Keratinocyte (primary cell): ENCODE results near the gene PLAAT5. TPM values are rescaled to one million over a fixed set of nuclear protein-coding genes. Genes with fewer than 3 reads are reported as not detected.

Experiments used
- DNase-seq: peaks from one replicate; pipeline ENCODE4 v3.0.0-alpha.2; 2011; ENCODE audit warnings: low read depth, missing footprints, low spot score
- FAIRE-seq: peaks from 2 replicates; lab custom pipeline; 2011; peaks lifted over from hg19 to GRCh38; lab: Jason Lieb, UNC
- H2AFZ ChIP-seq: 2 replicates; pipeline ENCODE4 v1.6.0; 2012; ENCODE audit warnings: low read length, control low read depth, inconsistent platforms; ENCODE audit not compliant: control insufficient read depth
- H3K27ac ChIP-seq: 2 replicates; pipeline ENCODE4 v1.5.1; 2011; ENCODE audit warnings: low read length; ENCODE audit not compliant: control insufficient read depth, insufficient read depth
- H3K27me3 ChIP-seq: 3 replicates; pipeline ENCODE4 v1.6.0; 2011; ENCODE audit warnings: low read length; ENCODE audit not compliant: control insufficient read depth, insufficient read depth; ENCODE audit errors: extremely low read depth
- H3K36me3 ChIP-seq, 2 experiments: 2 replicates in 1 of 2; 3 replicates in 1 of 2; pipeline ENCODE4 v1.5.1; 2011; ENCODE audit warnings: low read length in 2 of 2, mild to moderate bottlenecking in 1 of 2; ENCODE audit not compliant: control insufficient read depth in 2 of 2, insufficient read depth in 2 of 2; ENCODE audit errors: extremely low read depth in 1 of 2
- H3K4me1 ChIP-seq: 3 replicates; pipeline ENCODE4 v1.5.1; 2011; ENCODE audit warnings: low read length; ENCODE audit not compliant: control insufficient read depth, insufficient read depth; ENCODE audit errors: extremely low read depth
- H3K4me2 ChIP-seq: 3 replicates; pipeline ENCODE4 v1.6.0; 2011; ENCODE audit warnings: low read depth, low read length; ENCODE audit not compliant: control insufficient read depth, insufficient read depth; ENCODE audit errors: extremely low read depth
- H3K4me3 ChIP-seq, 3 experiments: fragments of 200-600 bp in 1 of 3; sonication (generic) in 1 of 3; 2 replicates in 2 of 3; 3 replicates in 1 of 3; pipeline ENCODE4 v1.5.1; 2011 to 2016; ENCODE audit warnings: low read length in 3 of 3, mild to moderate bottlenecking in 3 of 3, control low read depth in 2 of 3, inconsistent platforms in 1 of 3, low read depth in 1 of 3, mixed read lengths in 1 of 3, mixed run types in 1 of 3, moderate library complexity in 1 of 3; ENCODE audit not compliant: control insufficient read depth in 2 of 3, insufficient read depth in 2 of 3; ENCODE audit errors: extremely low read depth in 1 of 3
- H3K79me2 ChIP-seq: 2 replicates; pipeline ENCODE4 v1.6.0; 2012; ENCODE audit warnings: low read length; ENCODE audit not compliant: control insufficient read depth, insufficient read depth
- H3K9ac ChIP-seq: 3 replicates; pipeline ENCODE4 v1.6.0; 2011; ENCODE audit warnings: low read length; ENCODE audit not compliant: control insufficient read depth, insufficient read depth; ENCODE audit errors: extremely low read depth
- H3K9me1 ChIP-seq: 3 replicates; pipeline ENCODE4 v1.6.0; 2011; ENCODE audit warnings: low read length; ENCODE audit not compliant: control insufficient read depth, insufficient read depth; ENCODE audit errors: extremely low read depth
- H3K9me3 ChIP-seq: 2 replicates; pipeline ENCODE4 v1.5.1; 2012; ENCODE audit warnings: low read depth, low read length; ENCODE audit not compliant: control insufficient read depth
- H4K20me1 ChIP-seq: 3 replicates; pipeline ENCODE4 v1.6.0; 2011; ENCODE audit warnings: low read length; ENCODE audit not compliant: control insufficient read depth, insufficient read depth; ENCODE audit errors: extremely low read depth
- CTCF ChIP-seq, 3 experiments: IDR thresholded peaks in 1 of 3; conservative IDR thresholded peaks in 1 of 3; optimal IDR thresholded peaks in 1 of 3; 2 replicates in 2 of 3; 3 replicates in 1 of 3; pipeline versions ENCODE3 to v1.5.1; 2011; ENCODE audit warnings: low read length in 3 of 3, mild to moderate bottlenecking in 3 of 3, moderate library complexity in 2 of 3, control low read depth in 1 of 3, inconsistent platforms in 1 of 3; ENCODE audit not compliant: insufficient read depth in 2 of 3; ENCODE audit errors: extremely low read depth in 1 of 3
- EZH2 ChIP-seq: IDR thresholded peaks from one replicate; pipeline ENCODE4 v1.6.1; 2012; ENCODE audit warnings: inconsistent platforms, mild to moderate bottlenecking, low read length, moderate library complexity
- dilution Hi-C: fragments of 300-500 bp; cut with MboI; formaldehyde crosslinking; loops from one replicate; pipeline ENCODE4 v1.7.0; 2020; ENCODE audit warnings: low sequenced_read_pairs; ENCODE audit not compliant: extremely low pct_ligation_motif_present
- polyA plus RNA-seq, 5 experiments: library from polyadenylated mRNA; depleted of rRNA in 3 of 5; stranded (reverse) in 3 of 5; stranded (forward) in 1 of 5; unstranded in 1 of 5; fragments of >200 nt; gene quantifications; 1 replicate in 1 of 5; 2 replicates in 3 of 5; 3 replicates in 1 of 5; pipeline versions ENCODE4 v1.2.1 to v1.2.3, GENCODE V29; 2011 to 2012; ENCODE audit warnings: missing spikeins in 2 of 5, low read depth in 1 of 5, low replicate concordance in 1 of 5

The PLAAT5 gene
- polyA plus RNA-seq, 1 donor (not counting 4 experiments of a cell fraction or from before 2014, with no cell fraction given), result not detected

GRCh38 chr11:63445118-63445517 lies 45.8 kb downstream of the PLAAT5 start:
- H3K36me3 ChIP-seq, result no peaks in the 10 kb centered on the region
- no peak for FAIRE-seq
- dilution Hi-C loops, result no loop called here
- TF ChIP-seq CTCF (optimal IDR thresholded peaks at IDR 0.05 in 1 of 3, IDR thresholded peaks at IDR 0.05 in 1 of 3, conservative IDR thresholded peaks at IDR 0.05 in 1 of 3; ENCODE audit: extremely low read depth in 1 of 3, insufficient read depth in 2 of 3, low read length in 3 of 3), result no peak
- no peak for TF ChIP-seq EZH2
- no peak overlapping the region for H3K9ac ChIP-seq
- no peaks in the 10 kb centered on the region for H3K4me1 ChIP-seq
- no peak overlapping the region for H2AFZ ChIP-seq
- H3K27me3 ChIP-seq, result peaks cover 5% of the 10 kb centered on the region
- no peaks in the 10 kb centered on the region for H3K9me1 ChIP-seq
- no peak overlapping the region for H3K27ac ChIP-seq
- H3K79me2 ChIP-seq, result no peaks in the 10 kb centered on the region
- H3K4me2 ChIP-seq, result no peak overlapping the region
- H3K4me3 ChIP-seq, result no peak overlapping the region
- no peaks in the 10 kb centered on the region for H3K9me3 ChIP-seq
- no peak for DNase-seq
- H4K20me1 ChIP-seq, result no peaks in the 10 kb centered on the region

- H3K9me1 ChIP-seq, result no peaks in the 10 kb centered on the region
- no peaks in the 10 kb centered on the region for H4K20me1 ChIP-seq
- peaks cover 5% of the 10 kb centered on the region for H3K27me3 ChIP-seq
- no peak overlapping the region for H3K4me3 ChIP-seq
- dilution Hi-C loops, result no loop called here
- FAIRE-seq (no peak), DNase-seq (no peak)
- H3K36me3 ChIP-seq, result no peaks in the 10 kb centered on the region
- H3K4me2 ChIP-seq, result no peak overlapping the region
- H3K27ac ChIP-seq, result no peak overlapping the region
- H3K79me2 ChIP-seq, result no peaks in the 10 kb centered on the region
- H3K9ac ChIP-seq, result no peak overlapping the region
- H3K4me1 ChIP-seq, result no peaks in the 10 kb centered on the region
- no peaks in the 10 kb centered on the region for H3K9me3 ChIP-seq
- no peak overlapping the region for H2AFZ ChIP-seq
- TF ChIP-seq CTCF (optimal IDR thresholded peaks at IDR 0.05 in 1 of 3, IDR thresholded peaks at IDR 0.05 in 1 of 3, conservative IDR thresholded peaks at IDR 0.05 in 1 of 3; ENCODE audit: extremely low read depth in 1 of 3, insufficient read depth in 2 of 3, low read length in 3 of 3) (no peak), EZH2 (no peak)
These were observed 46.8 kb downstream of the PLAAT5 start for GRCh38 chr11:63444160-63444559.
